Suprapubic skin (tissue), 4 donors: ENCODE data around the gene KNCN. TPM values are rescaled to one million over a fixed set of nuclear protein-coding genes. Genes with fewer than 3 reads are reported as not detected.
A peak's percentile ranks its signal among the peaks of the same experiment; 100 is the strongest.

Source experiments
- DNase-seq, 2 donors: peaks; one replicate each; pipeline ENCODE4 v3.0.0-alpha.2; 2019; ENCODE audit warnings: low spot score in 2 of 2
- H3K27ac ChIP-seq: fragments of 200-600 bp; sonication (generic); one replicate; pipeline ENCODE4 v1.5.1; 2019
- H3K27me3 ChIP-seq: fragments of 200-600 bp; sonication (generic); one replicate; pipeline ENCODE4 v1.5.1; 2019
- H3K36me3 ChIP-seq: fragments of 200-600 bp; sonication (generic); one replicate; pipeline ENCODE4 v1.5.1; 2019
- H3K4me1 ChIP-seq: fragments of 200-600 bp; sonication (generic); one replicate; pipeline ENCODE4 v1.5.1; 2019
- H3K4me3 ChIP-seq: fragments of 200-600 bp; sonication (generic); one replicate; pipeline ENCODE4 v1.5.1; 2019; ENCODE audit warnings: mild to moderate bottlenecking
- H3K9me3 ChIP-seq: fragments of 200-600 bp; sonication (generic); one replicate; pipeline ENCODE4 v1.5.1; 2019
- CTCF ChIP-seq, 2 donors: fragments of 200-600 bp in 1 of 2; fragments of 450-650 bp in 1 of 2; sonication (generic) in 1 of 2; IDR thresholded peaks; one replicate each; pipeline ENCODE4 v1.5.1; 2016 to 2019; ENCODE audit warnings: antibody characterized with exemption in 2 of 2, mild to moderate bottlenecking in 1 of 2, moderate library complexity in 1 of 2
- EP300 ChIP-seq: sonication (generic); formaldehyde crosslinking; IDR thresholded peaks from one replicate; pipeline ENCODE4 v1.6.1; 2017; ENCODE audit warnings: antibody characterized with exemption
- POLR2A ChIP-seq, 2 donors: fragments of 450-650 bp; IDR thresholded peaks; one replicate each; pipeline ENCODE4 v1.6.1; 2017; ENCODE audit warnings: antibody characterized with exemption in 2 of 2, mild to moderate bottlenecking in 2 of 2, moderate library complexity in 2 of 2
- POLR2AphosphoS5 ChIP-seq, 3 donors: sonication (generic); formaldehyde crosslinking; IDR thresholded peaks; one replicate each; pipeline ENCODE4 v1.6.1; 2017; ENCODE audit warnings: antibody characterized with exemption in 3 of 3
- WGBS: methylation state at CpG from one replicate; pipeline ENCODE4 v1.1.5; 2018; 5-methylcytosine and 5-hydroxymethylcytosine counted together
- total RNA-seq, 4 donors: library from RNA; depleted of rRNA; stranded (reverse); fragments of >200 nt; gene quantifications; one replicate each; pipeline ENCODE4 v1.1.0, GENCODE V29; 2016

Gene KNCN
- total RNA-seq, 4 donors from 2014 or later, result not detected

DNA sequence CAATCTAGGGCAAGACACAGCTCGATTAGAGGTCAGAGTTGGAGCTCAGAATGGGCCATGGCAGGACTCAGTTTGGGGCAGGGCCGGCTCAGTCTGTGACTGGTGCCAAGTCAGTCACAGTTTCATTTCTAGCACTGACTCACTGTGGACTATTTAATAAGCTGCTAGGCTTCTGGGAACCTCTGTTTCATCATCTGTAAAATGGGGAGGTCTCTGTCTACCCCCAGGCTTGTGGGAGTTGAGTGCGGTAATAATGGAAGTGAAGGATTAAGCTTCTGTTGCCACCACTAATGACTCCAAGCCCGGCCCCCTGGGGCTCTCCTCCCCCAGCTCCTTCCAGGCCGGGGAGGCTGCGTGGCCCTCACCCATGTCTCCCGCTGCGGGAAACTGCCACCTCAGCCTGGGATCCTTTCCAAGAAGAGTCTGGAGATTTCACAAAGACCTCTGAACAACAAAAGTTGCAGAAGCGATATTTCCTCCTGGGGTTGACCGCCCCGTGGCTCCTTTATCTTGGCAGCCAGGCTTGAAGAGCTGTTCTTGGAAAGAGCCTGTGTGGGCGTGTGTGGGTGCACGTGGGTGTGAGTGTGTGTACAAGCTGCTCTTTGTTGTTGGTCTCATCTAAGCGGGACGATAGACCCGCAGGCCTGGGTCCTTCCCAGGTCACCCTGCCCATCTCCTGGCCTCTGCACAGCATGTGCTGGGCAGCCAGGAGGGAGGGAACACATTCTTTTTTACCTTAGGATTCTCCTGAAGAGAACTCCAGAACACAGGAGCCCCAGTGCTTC lies 29.1 kb downstream of the KNCN start:
- H3K27ac ChIP-seq, result no peak overlapping the region
- H3K4me1 ChIP-seq, result peaks cover 30% of the 10 kb centered on the region
- H3K9me3 ChIP-seq, result no peaks in the 10 kb centered on the region
- H3K4me3 ChIP-seq, result no peak overlapping the region
- WGBS, result 6% methylated on average over 11 of the region's 16 CpGs
- no peaks in the 10 kb centered on the region for H3K36me3 ChIP-seq
- no peak for TF ChIP-seq CTCF (IDR thresholded peaks at IDR 0.05)
- no peak for TF ChIP-seq POLR2A (IDR thresholded peaks at IDR 0.05)
- TF ChIP-seq POLR2AphosphoS5 (IDR thresholded peaks at IDR 0.05), result peak in 1 of 3 donors; percentile 25
- TF ChIP-seq EP300, result no peak
- DNase-seq, result peak in 1 of 2 donors; percentile 80
- peaks cover 23% of the 10 kb centered on the region for H3K27me3 ChIP-seq

- peaks cover 39% of the 10 kb centered on the region for H3K4me1 ChIP-seq
- no peak for DNase-seq
- H3K9me3 ChIP-seq, result no peaks in the 10 kb centered on the region
- TF ChIP-seq POLR2A (IDR thresholded peaks at IDR 0.05) (no peak), CTCF (IDR thresholded peaks at IDR 0.05) (no peak), POLR2AphosphoS5 (IDR thresholded peaks at IDR 0.05) (no peak), EP300 (no peak)
- WGBS, result 80% methylated on average over 2 of the region's 2 CpGs
- no peaks in the 10 kb centered on the region for H3K36me3 ChIP-seq
- H3K4me3 ChIP-seq, result no peak overlapping the region
- no peak overlapping the region for H3K27ac ChIP-seq
- peaks cover 20% of the 10 kb centered on the region for H3K27me3 ChIP-seq
Measured at GRCh38 chr1:46521414-46521813, 30.0 kb downstream of the KNCN start.

DNA sequence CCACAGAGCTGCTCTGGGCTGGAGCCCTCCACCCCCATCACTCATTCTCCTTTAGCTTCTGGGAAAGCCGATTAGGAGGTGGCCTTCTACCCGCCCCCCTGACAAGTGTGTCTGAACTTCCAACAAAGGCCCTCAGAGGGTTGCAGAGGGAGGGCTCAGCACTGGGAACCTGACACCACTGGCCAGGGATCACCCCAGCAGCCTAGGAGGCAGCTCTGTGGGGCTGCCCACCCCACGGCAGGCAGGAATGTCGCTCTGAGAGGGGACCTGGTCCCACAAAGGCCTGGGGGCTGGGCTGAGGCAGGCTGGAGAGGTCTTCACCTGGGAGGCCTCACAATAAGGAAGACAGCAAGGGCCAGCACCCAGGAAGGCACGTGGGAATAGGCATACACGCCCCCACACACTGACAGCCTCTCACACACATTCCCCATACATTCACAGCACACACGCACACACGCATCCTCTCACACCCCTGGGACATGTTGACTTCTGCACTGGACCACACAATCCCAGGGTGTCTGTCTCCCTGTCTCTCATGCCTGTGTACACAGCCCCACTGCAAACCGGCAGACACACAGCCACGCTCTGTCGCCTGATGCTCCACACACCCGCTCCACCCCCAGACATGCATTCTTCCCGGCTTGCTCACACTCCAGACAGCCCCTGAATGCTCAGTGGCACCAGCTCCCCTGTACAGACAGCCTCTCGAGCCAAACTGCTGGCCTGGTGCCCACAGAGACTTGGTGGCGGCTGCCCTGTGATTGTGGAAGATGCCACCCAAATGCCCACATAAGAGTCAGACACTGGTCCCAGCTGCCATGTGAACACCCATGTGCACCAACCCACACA lies 31.2 kb downstream of the KNCN start:
- Histone ChIP-seq H3K4me3 (no peak overlapping the region), H3K4me1 (peaks cover 42% of the 10 kb centered on the region), H3K36me3 (no peaks in the 10 kb centered on the region), H3K9me3 (no peaks in the 10 kb centered on the region), H3K27ac (no peak overlapping the region), H3K27me3 (peaks cover 12% of the 10 kb centered on the region)
- 75% methylated on average over 13 of the region's 15 CpGs for WGBS
- TF ChIP-seq EP300, result no peak
- no peak for TF ChIP-seq CTCF (IDR thresholded peaks at IDR 0.05)
- no peak for TF ChIP-seq POLR2AphosphoS5 (IDR thresholded peaks at IDR 0.05)
- TF ChIP-seq POLR2A (IDR thresholded peaks at IDR 0.05), result no peak
- DNase-seq, result no peak

- Histone ChIP-seq H3K27me3 (peaks cover 14% of the 10 kb centered on the region), H3K4me3 (no peak overlapping the region), H3K36me3 (no peaks in the 10 kb centered on the region), H3K4me1 (peaks cover 38% of the 10 kb centered on the region), H3K27ac (no peak overlapping the region), H3K9me3 (no peaks in the 10 kb centered on the region)
- no peak for DNase-seq
- TF ChIP-seq POLR2AphosphoS5 (IDR thresholded peaks at IDR 0.05) (no peak), CTCF (IDR thresholded peaks at IDR 0.05) (no peak), EP300 (no peak), POLR2A (IDR thresholded peaks at IDR 0.05) (no peak)
- 82% methylated on average over 4 of the region's 4 CpGs for WGBS
Measured at GRCh38 chr1:46519209-46519608, 32.2 kb downstream of the KNCN start.

DNA sequence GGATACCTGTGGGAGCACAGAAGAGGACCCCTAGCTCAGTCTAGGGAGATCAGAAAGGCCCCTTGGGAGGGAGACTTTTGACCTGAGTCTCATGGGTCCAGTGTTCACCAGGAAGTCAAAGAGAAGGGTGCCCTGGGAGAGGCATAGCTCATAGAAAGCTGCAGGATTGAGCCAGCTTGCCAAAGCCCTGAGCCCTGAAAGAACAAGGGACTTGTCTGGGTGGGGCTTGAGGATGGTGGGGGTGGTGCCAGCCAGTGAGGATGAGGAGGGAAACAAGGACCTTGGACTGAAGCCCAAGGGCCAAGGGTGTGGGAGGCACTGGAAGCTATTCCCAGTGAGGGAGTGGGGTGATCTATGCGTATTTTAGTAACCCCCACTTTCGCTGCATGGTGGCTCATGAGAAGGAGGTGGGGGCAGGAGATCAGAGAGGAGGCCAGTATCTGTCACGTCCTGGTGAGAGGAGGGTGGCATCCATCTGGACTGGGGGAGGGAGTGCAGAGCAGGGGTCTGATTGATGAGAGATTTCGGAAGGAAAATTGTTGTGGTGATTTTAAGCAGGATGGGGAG lies 33.4 kb downstream of the KNCN start:
- H3K4me1 ChIP-seq, result peaks cover 26% of the 10 kb centered on the region
- H3K27me3 ChIP-seq, result peaks cover 14% of the 10 kb centered on the region
- DNase-seq, result no peak

More for the DNA sequence above, 33.4 kb downstream of the KNCN start:
- 62% methylated on average over 4 of the region's 4 CpGs for WGBS
- Histone ChIP-seq H3K27ac (no peak overlapping the region), H3K9me3 (no peaks in the 10 kb centered on the region), H3K36me3 (no peaks in the 10 kb centered on the region), H3K4me3 (no peak overlapping the region)
- TF ChIP-seq POLR2AphosphoS5 (IDR thresholded peaks at IDR 0.05) (no peak), POLR2A (IDR thresholded peaks at IDR 0.05) (no peak), CTCF (IDR thresholded peaks at IDR 0.05) (no peak)
